DOHH2 (cell line): ENCODE results near the gene AFF1.
"Not testable (repeated sequence)": the region's sequence is repeated elsewhere in the genome, so short reads cannot be mapped to it uniquely, and the experiment has no call there.

Experiments used
- H3F3A ChIP-seq: fragments of 200-600 bp; sonication (generic), shearing (Covaris generic); 2 replicates; pipeline ENCODE4 v1.6.0; 2016; ENCODE audit warnings: antibody characterized with exemption, mild to moderate bottlenecking; ENCODE audit not compliant: control insufficient read depth, insufficient read depth
- H3K27ac ChIP-seq: fragments of 200-600 bp; sonication (generic); 2 replicates; pipeline ENCODE4 v1.5.1; 2014; ENCODE audit warnings: low read depth, mild to moderate bottlenecking, low read length, moderate library complexity
- H3K27me3 ChIP-seq: fragments of 200-600 bp; sonication (generic); 2 replicates; pipeline ENCODE4 v1.6.1; 2014; ENCODE audit warnings: mild to moderate bottlenecking, low read length, mixed read lengths; ENCODE audit not compliant: control insufficient read depth
- H3K36me3 ChIP-seq: fragments of 200-600 bp; sonication (generic); 2 replicates; pipeline ENCODE4 v1.6.1; 2014; ENCODE audit warnings: mild to moderate bottlenecking, low read length, moderate library complexity, mixed read lengths; ENCODE audit not compliant: control insufficient read depth
- H3K4me1 ChIP-seq: fragments of 200-600 bp; sonication (generic); 2 replicates; pipeline ENCODE4 v1.6.1; 2014; ENCODE audit warnings: mild to moderate bottlenecking, low read length, mixed read lengths; ENCODE audit not compliant: control insufficient read depth
- H3K4me2 ChIP-seq: fragments of 200-600 bp; sonication (generic); 2 replicates; pipeline ENCODE4 v1.6.0; 2014; ENCODE audit warnings: mild to moderate bottlenecking, low read length, moderate library complexity
- H3K4me3 ChIP-seq: fragments of 200-600 bp; sonication (generic); 2 replicates; pipeline ENCODE4 v1.5.1; 2014; ENCODE audit warnings: mild to moderate bottlenecking, low read length, mixed read lengths
- H3K79me2 ChIP-seq: fragments of 200-600 bp; sonication (generic); 2 replicates; pipeline ENCODE4 v1.6.1; 2014; ENCODE audit warnings: mild to moderate bottlenecking, low read length, mixed read lengths; ENCODE audit not compliant: control insufficient read depth
- H3K9me2 ChIP-seq: fragments of 200-600 bp; sonication (generic); replicated peaks from 2 replicates; pipeline ENCODE4 v1.6.1; 2014; ENCODE audit warnings: mild to moderate bottlenecking, low read length, mixed read lengths; ENCODE audit not compliant: control insufficient read depth
- H3K9me3 ChIP-seq: fragments of 200-600 bp; sonication (generic); 2 replicates; pipeline ENCODE4 v1.6.1; 2014; ENCODE audit warnings: antibody characterized with exemption, low read length, mixed read lengths; ENCODE audit not compliant: control insufficient read depth, insufficient read depth
- H4K20me1 ChIP-seq: fragments of 200-600 bp; sonication (generic); 2 replicates; pipeline ENCODE4 v1.6.0; 2014; ENCODE audit warnings: low read depth, mild to moderate bottlenecking, antibody characterized with exemption, low read length, moderate library complexity; ENCODE audit not compliant: control insufficient read depth, insufficient read depth
- EZH2phosphoT487 ChIP-seq: fragments of 200-600 bp; sonication (generic); IDR thresholded peaks from 2 replicates; pipeline ENCODE4 v1.6.1; 2017; ENCODE audit warnings: borderline replicate concordance, mild to moderate bottlenecking, antibody characterized with exemption, low read length, moderate library complexity, mixed read lengths
- TF ChIP-seq, protein P1 (sequence below): fragments of 200-600 bp; sonication (generic); IDR thresholded peaks from one replicate; pipeline ENCODE4 v1.5.1; 2014; ENCODE audit warnings: antibody characterized with exemption, mild to moderate bottlenecking, low read depth, low read length; ENCODE audit not compliant: poor library complexity, severe bottlenecking

AFF1 gene

DNA sequence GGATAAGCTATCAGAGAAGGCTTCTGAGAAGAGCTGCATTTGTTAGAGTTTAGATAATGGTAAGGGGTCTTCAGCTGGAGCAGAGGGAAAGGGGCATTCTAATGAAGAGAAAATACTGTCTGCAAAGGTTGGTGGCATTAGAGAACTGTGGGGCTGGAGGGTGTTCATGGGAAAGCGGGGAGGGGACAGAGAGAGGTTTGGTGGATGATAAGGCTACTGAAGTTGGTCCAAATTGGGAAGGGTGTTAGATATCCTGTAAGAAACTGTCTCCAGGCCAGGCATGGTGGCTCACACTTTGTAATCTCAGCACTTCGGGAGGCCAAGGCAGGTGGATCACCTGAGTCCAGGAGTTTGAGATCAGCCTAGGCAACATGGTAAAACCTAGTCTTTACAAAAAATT, 59.9 kb downstream of the AFF1 start:
- no peak overlapping the region for H3K4me3 ChIP-seq
- no peaks in the 10 kb centered on the region for H4K20me1 ChIP-seq
- peaks cover 57% of the 10 kb centered on the region for H3K4me1 ChIP-seq
- no peak overlapping the region for H3K27ac ChIP-seq
- no peaks in the 10 kb centered on the region for H3K9me3 ChIP-seq
- TF ChIP-seq, protein P1, sequence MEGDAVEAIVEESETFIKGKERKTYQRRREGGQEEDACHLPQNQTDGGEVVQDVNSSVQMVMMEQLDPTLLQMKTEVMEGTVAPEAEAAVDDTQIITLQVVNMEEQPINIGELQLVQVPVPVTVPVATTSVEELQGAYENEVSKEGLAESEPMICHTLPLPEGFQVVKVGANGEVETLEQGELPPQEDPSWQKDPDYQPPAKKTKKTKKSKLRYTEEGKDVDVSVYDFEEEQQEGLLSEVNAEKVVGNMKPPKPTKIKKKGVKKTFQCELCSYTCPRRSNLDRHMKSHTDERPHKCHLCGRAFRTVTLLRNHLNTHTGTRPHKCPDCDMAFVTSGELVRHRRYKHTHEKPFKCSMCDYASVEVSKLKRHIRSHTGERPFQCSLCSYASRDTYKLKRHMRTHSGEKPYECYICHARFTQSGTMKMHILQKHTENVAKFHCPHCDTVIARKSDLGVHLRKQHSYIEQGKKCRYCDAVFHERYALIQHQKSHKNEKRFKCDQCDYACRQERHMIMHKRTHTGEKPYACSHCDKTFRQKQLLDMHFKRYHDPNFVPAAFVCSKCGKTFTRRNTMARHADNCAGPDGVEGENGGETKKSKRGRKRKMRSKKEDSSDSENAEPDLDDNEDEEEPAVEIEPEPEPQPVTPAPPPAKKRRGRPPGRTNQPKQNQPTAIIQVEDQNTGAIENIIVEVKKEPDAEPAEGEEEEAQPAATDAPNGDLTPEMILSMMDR: no peak
- TF ChIP-seq EZH2phosphoT487: no peak
- no peaks in the 10 kb centered on the region for H3K27me3 ChIP-seq
- H3K36me3 ChIP-seq: 0 out of 2 replicates have a peak, but pooled peaks cover 3% of the 10 kb centered on the region
- peaks cover 11% of the 10 kb centered on the region for H3F3A ChIP-seq
- no peaks in the 10 kb centered on the region for H3K9me2 ChIP-seq
- H3K4me2 ChIP-seq: peak overlapping the region; percentile 26
- no peaks in the 10 kb centered on the region for H3K79me2 ChIP-seq

DNA sequence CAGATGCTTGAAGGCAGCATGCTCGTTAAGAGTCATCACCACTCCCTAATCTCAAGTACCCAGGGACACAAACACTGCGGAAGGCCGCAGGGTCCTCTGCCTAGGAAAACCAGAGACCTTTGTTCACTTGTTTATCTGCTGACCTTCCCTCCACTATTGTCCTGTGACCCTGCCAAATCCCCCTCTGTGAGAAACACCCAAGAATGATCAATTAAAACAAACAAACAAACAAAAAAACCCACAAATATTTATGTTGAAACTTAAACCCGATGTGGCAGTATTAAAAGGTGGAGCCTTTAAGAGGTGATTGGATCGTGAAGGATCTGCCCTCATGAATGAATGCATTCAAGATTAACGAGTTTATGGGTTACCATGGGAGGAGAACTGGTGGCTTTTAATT, 61.7 kb downstream of the AFF1 start:
- H3K27ac ChIP-seq, H3K79me2 ChIP-seq, H3K4me3 ChIP-seq, H3K4me2 ChIP-seq, H4K20me1 ChIP-seq, H3K36me3 ChIP-seq, H3K9me2 ChIP-seq, H3K27me3 ChIP-seq, H3K9me3 ChIP-seq: not testable (repeated sequence)
- H3F3A ChIP-seq: peaks cover 11% of the 10 kb centered on the region
- peaks cover 70% of the 10 kb centered on the region for H3K4me1 ChIP-seq

DNA sequence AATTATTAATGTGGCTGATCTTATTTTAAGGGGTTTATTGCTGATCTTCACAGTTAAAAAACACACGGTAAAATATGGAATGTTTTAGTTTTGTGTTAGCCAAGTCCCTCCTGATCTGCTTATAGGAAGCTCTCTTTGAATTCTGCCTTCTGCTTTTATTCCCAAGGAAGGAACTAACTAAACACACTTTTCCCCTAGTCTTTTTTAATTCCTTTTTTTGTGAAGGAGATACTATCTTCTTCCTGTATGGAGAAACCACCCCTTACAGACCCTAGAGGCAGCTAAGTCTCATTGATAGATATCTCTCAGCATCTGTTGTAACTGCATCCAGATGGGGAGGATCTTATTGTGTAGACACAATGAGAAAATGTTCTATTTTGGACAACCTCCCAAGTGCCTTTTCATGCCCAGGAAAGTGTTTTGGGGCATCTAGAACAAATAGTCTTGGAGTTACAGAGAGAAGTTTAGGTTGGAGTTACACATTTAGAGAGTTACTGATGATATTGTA, 64.4 kb downstream of the AFF1 start:
- peaks cover 6% of the 10 kb centered on the region for H3F3A ChIP-seq
- no peaks in the 10 kb centered on the region for H3K79me2 ChIP-seq
- TF ChIP-seq, protein P1: no peak
- TF ChIP-seq EZH2phosphoT487: no peak
- peaks cover 57% of the 10 kb centered on the region for H3K4me1 ChIP-seq
- no peaks in the 10 kb centered on the region for H3K9me2 ChIP-seq
- H4K20me1 ChIP-seq: no peaks in the 10 kb centered on the region
- H3K9me3 ChIP-seq: no peaks in the 10 kb centered on the region
- no peaks in the 10 kb centered on the region for H3K27me3 ChIP-seq
- H3K4me2 ChIP-seq: peak overlapping the region; percentile 64
- peak overlapping the region; percentile 84 for H3K27ac ChIP-seq
- peak overlapping the region; percentile 55 for H3K4me3 ChIP-seq
- H3K36me3 ChIP-seq: no peaks in the 10 kb centered on the region

DNA sequence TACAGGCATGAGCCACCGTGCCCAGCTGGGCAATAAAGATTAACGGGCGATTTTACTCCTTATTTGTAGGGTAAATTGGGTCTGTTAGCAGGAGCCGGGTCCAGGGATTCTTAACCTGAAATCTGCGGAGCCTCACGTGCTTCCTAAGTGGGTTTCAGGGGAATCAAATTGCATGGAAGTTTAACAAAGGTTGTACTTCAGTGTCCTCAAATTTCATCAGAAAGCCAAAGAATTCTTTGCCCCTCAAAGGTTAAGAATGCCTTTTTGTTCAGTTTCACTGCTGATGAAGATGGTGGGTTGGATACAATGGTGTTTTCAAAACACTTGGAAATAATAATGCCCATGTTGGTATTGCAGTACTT, 67.9 kb downstream of the AFF1 start:
- Histone ChIP-seq H3K79me2 (peaks cover 4% of the 10 kb centered on the region), H3K36me3 (no peaks in the 10 kb centered on the region), H3K4me1 (peaks cover 56% of the 10 kb centered on the region), H3K4me2 (no peak overlapping the region), H4K20me1 (no peaks in the 10 kb centered on the region), H3F3A (peaks cover 13% of the 10 kb centered on the region), H3K27me3 (peaks cover 5% of the 10 kb centered on the region), H3K9me3 (no peaks in the 10 kb centered on the region), H3K27ac (no peak overlapping the region), H3K4me3 (no peak overlapping the region), H3K9me2 (no peaks in the 10 kb centered on the region)
- TF ChIP-seq EZH2phosphoT487: no peak
- TF ChIP-seq, protein P1: no peak
